Caco-2 (cell line): ENCODE results near the gene CRELD1. TPM values are rescaled to one million over a fixed set of nuclear protein-coding genes. Genes with fewer than 3 reads are reported as not detected.
A peak's percentile ranks its signal among the peaks of the same experiment; 100 is the strongest.

Experiments used
- BruUV-seq: library from RNA; stranded (reverse); fragments of 400-500 nt; replicated peaks from 2 replicates; lab custom pipeline; 2021; lab: Mats Ljungman, UMichigan
- CTCF ChIA-PET: fragments of 300-600 bp; sonication (Branson Sonifier 250); formaldehyde crosslinking; loops from one replicate; lab custom pipeline; 2022; ENCODE audit warnings: antibody characterized with exemption; lab: Charles Lee
- POLR2A ChIA-PET: fragments of 300-600 bp; sonication (Branson Sonifier 250); formaldehyde crosslinking; loops from one replicate; lab custom pipeline; 2022; ENCODE audit warnings: antibody characterized with exemption; lab: Charles Lee
- DNase-seq, 2 experiments: peaks; one replicate each; pipeline versions ENCODE4 v3.0.0 to v3.0.0-alpha.2; 2020 to 2022
- H3K27me3 ChIP-seq: replicated peaks from 2 replicates; pipeline ENCODE4 v1.6.0; 2011; ENCODE audit warnings: low read length; ENCODE audit not compliant: control insufficient read depth, insufficient read depth
- H3K36me3 ChIP-seq: 2 replicates; pipeline ENCODE4 v1.5.1; 2011; ENCODE audit warnings: low read length; ENCODE audit not compliant: control insufficient read depth, insufficient read depth
- H3K4me1 ChIP-seq: fragments of 250-450 bp; sonication (Bioruptor Pico); 2 replicates; pipeline ENCODE4 v1.5.1; 2020; ENCODE audit warnings: mild to moderate bottlenecking
- H3K4me3 ChIP-seq: 2 replicates; pipeline ENCODE4 v1.5.1; 2011; ENCODE audit warnings: low read depth, mild to moderate bottlenecking, control low read depth, low read length
- H3K9me3 ChIP-seq: fragments of 250-450 bp; sonication (Bioruptor Pico); 2 replicates; pipeline ENCODE4 v1.5.1; 2020; ENCODE audit warnings: mild to moderate bottlenecking, moderate library complexity
- H3K27ac Mint-ChIP-seq: one replicate; pipeline ENCODE4 v1.8.0; 2022; ENCODE audit warnings: mixed read lengths; ENCODE audit not compliant: unreplicated experiment
- H3K27me3 Mint-ChIP-seq: one replicate; pipeline ENCODE4 v1.8.0; 2022; ENCODE audit warnings: mixed read lengths; ENCODE audit not compliant: insufficient read depth, unreplicated experiment
- H3K36me3 Mint-ChIP-seq: one replicate; pipeline ENCODE4 v1.8.0; 2022; ENCODE audit warnings: mild to moderate bottlenecking, mixed read lengths; ENCODE audit not compliant: insufficient read depth, unreplicated experiment
- H3K4me1 Mint-ChIP-seq: one replicate; pipeline ENCODE4 v1.8.0; 2022; ENCODE audit warnings: low read depth, mixed read lengths; ENCODE audit not compliant: unreplicated experiment
- H3K4me3 Mint-ChIP-seq: one replicate; pipeline ENCODE4 v1.8.0; 2022; ENCODE audit warnings: mild to moderate bottlenecking, moderate library complexity, mixed read lengths; ENCODE audit not compliant: unreplicated experiment
- H3K9me3 Mint-ChIP-seq: one replicate; pipeline ENCODE4 v1.8.0; 2022; ENCODE audit warnings: mixed read lengths; ENCODE audit not compliant: unreplicated experiment
- intact Hi-C: fragments of 100-400 bp; cut with micrococcal nuclease; formaldehyde crosslinking; loops from one replicate; pipeline ENCODE4 v1.10.0; 2022; ENCODE audit not compliant: unreplicated experiment
- total RNA-seq: library from RNA; stranded (reverse); gene quantifications from 2 replicates; pipeline ENCODE4 v1.2.3, GENCODE V29; 2022
- TF ChIP-seq, protein P1 (sequence below), 2 experiments: fragments of 200-600 bp in 1 of 2; IDR thresholded peaks; 1 replicate in 1 of 2; 2 replicates in 1 of 2; pipeline versions ENCODE4 v1.5.1 to v1.8.0; 2011 to 2022; ENCODE audit warnings: antibody characterized with exemption in 1 of 2, control low read depth in 1 of 2, inconsistent platforms in 1 of 2, low read depth in 1 of 2, low read length in 1 of 2, mild to moderate bottlenecking in 1 of 2, moderate library complexity in 1 of 2; ENCODE audit not compliant: insufficient read depth in 1 of 2, severe bottlenecking in 1 of 2, unreplicated experiment in 1 of 2

CRELD1 gene
- total RNA-seq, 1 experiment from 2014 or later = 18.3 TPM

DNA sequence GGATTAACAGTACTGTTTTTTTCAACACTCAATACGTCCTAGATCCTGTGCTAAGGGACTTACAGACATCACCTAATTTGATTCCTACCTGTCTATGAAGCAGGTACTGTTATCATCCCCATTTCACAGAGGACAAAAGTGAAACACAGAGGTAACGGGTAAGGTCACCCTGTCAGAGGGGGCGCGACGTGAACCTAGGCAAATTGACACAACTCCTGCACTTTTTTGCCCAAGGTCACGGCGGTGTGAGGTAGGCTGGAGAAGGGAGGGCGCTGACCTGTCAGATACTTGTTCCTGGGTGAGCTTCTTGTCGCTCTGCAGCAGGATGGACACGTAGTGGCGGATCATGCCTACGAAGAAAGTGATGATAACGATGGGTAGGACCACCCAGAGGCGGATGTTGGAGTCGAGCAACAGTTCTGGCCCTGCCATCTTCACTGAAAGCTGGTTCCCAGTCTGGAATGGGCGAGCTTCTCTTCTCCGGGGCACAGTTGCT lies 52.6 kb downstream of the CRELD1 start:
- Histone ChIP-seq H3K27me3 (no peaks in the 10 kb centered on the region), H3K36me3 (no peaks in the 10 kb centered on the region), H3K9me3 (no peaks in the 10 kb centered on the region), H3K4me3 (peak overlapping the region; percentile 95), H3K4me1 (peaks cover 3% of the 10 kb centered on the region; the same call in 1 of the 2 replicates)
- no peak for DNase-seq
- Mint-ChIP-seq H3K9me3 (no peaks in the 10 kb centered on the region), H3K36me3 (peaks cover 31% of the 10 kb centered on the region), H3K27ac (peak overlapping the region; percentile 98), H3K27me3 (no peaks in the 10 kb centered on the region), H3K4me1 (no peaks in the 10 kb centered on the region), H3K4me3 (peak overlapping the region; percentile 93)
- TSS peak; percentile 62 for BruUV-seq
- intact Hi-C loops = loop anchor here (2.0 kb wide), 1 partner anchor 25 kb away; no protein-coding TSS in a partner anchor
- TF ChIP-seq, protein P1, sequence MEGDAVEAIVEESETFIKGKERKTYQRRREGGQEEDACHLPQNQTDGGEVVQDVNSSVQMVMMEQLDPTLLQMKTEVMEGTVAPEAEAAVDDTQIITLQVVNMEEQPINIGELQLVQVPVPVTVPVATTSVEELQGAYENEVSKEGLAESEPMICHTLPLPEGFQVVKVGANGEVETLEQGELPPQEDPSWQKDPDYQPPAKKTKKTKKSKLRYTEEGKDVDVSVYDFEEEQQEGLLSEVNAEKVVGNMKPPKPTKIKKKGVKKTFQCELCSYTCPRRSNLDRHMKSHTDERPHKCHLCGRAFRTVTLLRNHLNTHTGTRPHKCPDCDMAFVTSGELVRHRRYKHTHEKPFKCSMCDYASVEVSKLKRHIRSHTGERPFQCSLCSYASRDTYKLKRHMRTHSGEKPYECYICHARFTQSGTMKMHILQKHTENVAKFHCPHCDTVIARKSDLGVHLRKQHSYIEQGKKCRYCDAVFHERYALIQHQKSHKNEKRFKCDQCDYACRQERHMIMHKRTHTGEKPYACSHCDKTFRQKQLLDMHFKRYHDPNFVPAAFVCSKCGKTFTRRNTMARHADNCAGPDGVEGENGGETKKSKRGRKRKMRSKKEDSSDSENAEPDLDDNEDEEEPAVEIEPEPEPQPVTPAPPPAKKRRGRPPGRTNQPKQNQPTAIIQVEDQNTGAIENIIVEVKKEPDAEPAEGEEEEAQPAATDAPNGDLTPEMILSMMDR (IDR thresholded peaks at IDR 0.05; ENCODE audit: insufficient read depth in 1 of 2, low read depth in 1 of 2, low read length in 1 of 2, severe bottlenecking in 1 of 2, unreplicated experiment in 1 of 2) = no peak
- CTCF ChIA-PET = interaction anchor here (0.6 to 0.7 kb wide), 3 partner anchors 40 to 300 kb away, joined by 5 to 6 read pairs (median 6); partner anchors contain the start of gene FANCD2
- POLR2A ChIA-PET = interaction anchor here (0.9 to 1.3 kb wide), 3 partner anchors 9 to 40 kb away, joined by 3 to 8 read pairs (median 8); no protein-coding TSS in a partner anchor

DNA sequence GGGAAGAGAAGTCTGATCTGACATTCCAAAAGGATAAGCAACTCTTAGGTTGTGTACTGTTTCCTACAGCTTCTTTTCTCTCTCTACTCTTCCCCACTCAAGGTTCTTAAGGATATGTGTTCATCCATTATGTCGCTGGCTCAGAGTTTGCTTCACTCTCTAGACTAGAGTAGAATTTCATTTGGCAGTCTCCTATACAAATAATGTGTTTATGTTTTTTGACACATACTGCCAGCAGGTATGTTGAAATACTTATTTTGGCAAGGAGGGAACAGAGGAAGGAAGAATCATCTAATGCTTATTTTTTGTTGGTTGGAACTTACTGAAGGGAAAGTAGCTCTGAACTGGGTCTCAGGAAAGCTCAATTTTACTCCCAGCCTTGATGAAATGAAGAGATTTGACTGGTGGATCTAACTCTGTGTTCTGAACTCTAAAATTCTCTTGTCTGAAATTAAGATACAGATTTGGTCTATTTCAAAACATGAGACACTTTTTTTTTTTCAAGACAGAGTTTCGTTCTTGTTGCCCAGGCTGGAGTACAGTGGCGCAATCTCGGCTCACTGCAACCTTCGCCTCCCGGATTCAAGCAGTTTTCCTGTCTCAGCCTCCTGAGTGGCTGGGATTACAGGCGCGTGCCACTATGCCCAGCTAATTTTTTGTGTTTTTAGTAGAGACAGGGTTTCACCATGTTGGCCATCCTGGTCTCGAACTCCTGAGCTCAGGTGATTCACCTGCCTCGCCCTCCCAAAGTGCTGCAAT lies 60.6 kb downstream of the CRELD1 start:
- H3K9me3 ChIP-seq = no peaks in the 10 kb centered on the region
- TF ChIP-seq, protein P1 (IDR thresholded peaks at IDR 0.05; ENCODE audit: insufficient read depth in 1 of 2, low read depth in 1 of 2, low read length in 1 of 2, severe bottlenecking in 1 of 2, unreplicated experiment in 1 of 2) = no peak
- Mint-ChIP-seq H3K27ac (no peak overlapping the region), H3K4me1 (no peaks in the 10 kb centered on the region), H3K27me3 (no peaks in the 10 kb centered on the region), H3K36me3 (peaks cover 57% of the 10 kb centered on the region), H3K4me3 (no peak overlapping the region), H3K9me3 (no peaks in the 10 kb centered on the region)
- POLR2A ChIA-PET = no interaction called here
- DNase-seq = no peak
- intact Hi-C loops = no loop called here
- CTCF ChIA-PET = interaction anchor here (0.7 kb wide), 1 partner anchor 48 kb away, joined by 3 read pairs; no protein-coding TSS in a partner anchor
- H3K36me3 ChIP-seq = peaks cover 1% of the 10 kb centered on the region; the same call in 1 of the 2 replicates
- no TSS peak for BruUV-seq
- H3K4me3 ChIP-seq = no peak overlapping the region
- no peaks in the 10 kb centered on the region for H3K4me1 ChIP-seq
- no peaks in the 10 kb centered on the region for H3K27me3 ChIP-seq

Other genes with a start within 250 kb of the CRELD1 start
- not detected in 2 replicates for gene CPNE9, start 230.0 kb upstream of the CRELD1 start, total RNA-seq
- gene BRPF1, start 202.1 kb upstream of the CRELD1 start, total RNA-seq = 24.7 and 26.0 TPM in 2 replicates
- gene OGG1, start 183.9 kb upstream of the CRELD1 start, total RNA-seq = 24.1 and 25.3 TPM in 2 replicates
- 9.7 and 11.9 TPM in 2 replicates for gene CAMK1, start 163.9 kb upstream of the CRELD1 start, total RNA-seq
- gene TADA3, start 141.4 kb upstream of the CRELD1 start, total RNA-seq = 49.2 and 49.6 TPM in 2 replicates
- gene ARPC4, start 140.8 kb upstream of the CRELD1 start, total RNA-seq = 158 and 160 TPM in 2 replicates
- 10.3 and 13.3 TPM in 2 replicates for gene TTLL3, start 123.6 kb upstream of the CRELD1 start, total RNA-seq
- gene RPUSD3, start 89.8 kb upstream of the CRELD1 start, total RNA-seq = 54.8 and 61.8 TPM in 2 replicates
- gene CIDEC, start 53.6 kb upstream of the CRELD1 start, total RNA-seq = 1.9 and 3.8 TPM in 2 replicates
- gene JAGN1, start 43.2 kb upstream of the CRELD1 start, total RNA-seq = 34.2 and 35.9 TPM in 2 replicates
- 77.3 and 82.9 TPM in 2 replicates for gene IL17RE, start 31.0 kb upstream of the CRELD1 start, total RNA-seq
- gene IL17RC, start 16.7 kb upstream of the CRELD1 start, total RNA-seq = 8.5 and 11.3 TPM in 2 replicates
- 1.1 and 1.3 TPM in 2 replicates for gene PRRT3, start 18.6 kb downstream of the CRELD1 start, total RNA-seq
- 52.4 and 56.7 TPM in 2 replicates for gene EMC3, start 53.0 kb downstream of the CRELD1 start, total RNA-seq
- 35.6 and 36.5 TPM in 2 replicates for gene FANCD2, start 92.6 kb downstream of the CRELD1 start, total RNA-seq
- not detected in 2 replicates for gene FANCD2OS, start 174.4 kb downstream of the CRELD1 start, total RNA-seq
- gene BRK1, start 181.8 kb downstream of the CRELD1 start, total RNA-seq = 94.9 and 115 TPM in 2 replicates
- gene VHL, start 207.9 kb downstream of the CRELD1 start, total RNA-seq = 80.7 and 84.1 TPM in 2 replicates
- 3.8 and 4.2 TPM in 2 replicates for gene IRAK2, start 231.1 kb downstream of the CRELD1 start, total RNA-seq